ENCODE results near the gene GRAPL.
"Not testable (repeated sequence)": the region's sequence is repeated elsewhere in the genome, so short reads cannot be mapped to it uniquely, and the experiment has no call there.

GRCh38 chr17:19141366-19142155, 14.2 kb downstream of the GRAPL start:
- TF ChIP-seq EZH2 (IDR thresholded peaks at IDR 0.05); POLR2AphosphoS5 (IDR thresholded peaks at IDR 0.05; ENCODE audit: borderline replicate concordance, low read depth, low read length): not testable (repeated sequence)

Data from SK-N-MC (cell line).